Neural cell (in vitro differentiated cells): Measurements from ENCODE around the gene C1GALT1. TPM values are rescaled to one million over a fixed set of nuclear protein-coding genes. Genes with fewer than 3 reads are reported as not detected.

ENCODE experiments used
- H2AFZ ChIP-seq: fragments of 200-600, 300-800 bp; sonication (generic), shearing (Covaris generic); 2 replicates; pipeline ENCODE4 v1.6.0; 2014; ENCODE audit warnings: low read depth, mild to moderate bottlenecking, antibody characterized with exemption, low read length, moderate library complexity
- H3F3A ChIP-seq: fragments of 200-600 bp; shearing (Covaris generic); 2 replicates; pipeline ENCODE4 v1.6.1; 2016; ENCODE audit warnings: mild to moderate bottlenecking, moderate library complexity, mixed read lengths, antibody characterized with exemption, low read length; ENCODE audit not compliant: insufficient read depth, poor library complexity, severe bottlenecking
- H3K27ac ChIP-seq: fragments of 200-600, 300-800 bp; sonication (generic), shearing (Covaris generic); 2 replicates; pipeline ENCODE4 v1.5.1; 2014; ENCODE audit warnings: mild to moderate bottlenecking, low read length, moderate library complexity
- H3K27me3 ChIP-seq: fragments of 300-800, 200-600 bp; sonication (generic), shearing (Covaris generic); 2 replicates; pipeline ENCODE4 v1.6.0; 2014; ENCODE audit warnings: mild to moderate bottlenecking, low read depth, low read length, moderate library complexity; ENCODE audit not compliant: insufficient read depth
- H3K36me3 ChIP-seq: fragments of 300-800, 200-600 bp; sonication (generic), shearing (Covaris generic); 2 replicates; pipeline ENCODE4 v1.5.1; 2014; ENCODE audit warnings: mild to moderate bottlenecking, antibody characterized with exemption, low read length, moderate library complexity; ENCODE audit not compliant: insufficient read depth
- H3K4me2 ChIP-seq: fragments of 300-800, 200-600 bp; sonication (generic), shearing (Covaris generic); 2 replicates; pipeline ENCODE4 v1.6.0; 2014; ENCODE audit warnings: mild to moderate bottlenecking, low read length
- H3K4me3 ChIP-seq: fragments of 300-800, 200-600 bp; sonication (generic), shearing (Covaris generic); 2 replicates; pipeline ENCODE4 v1.5.1; 2014; ENCODE audit warnings: mild to moderate bottlenecking, low read length, moderate library complexity
- H3K79me2 ChIP-seq: fragments of 200-600 bp; shearing (Covaris generic); replicated peaks from 2 replicates; pipeline ENCODE4 v1.6.0; 2014; ENCODE audit warnings: mild to moderate bottlenecking, low read length, moderate library complexity; ENCODE audit not compliant: insufficient read depth
- H3K9ac ChIP-seq: fragments of 300-800, 200-600 bp; sonication (generic), shearing (Covaris generic); 2 replicates; pipeline ENCODE4 v1.6.1; 2016; ENCODE audit warnings: mild to moderate bottlenecking, low read length, mixed read lengths
- H3K9me2 ChIP-seq: fragments of 200-600 bp; shearing (Covaris generic); 2 replicates; pipeline ENCODE4 v1.6.1; 2016; ENCODE audit warnings: mild to moderate bottlenecking, low read length, mixed read lengths; ENCODE audit not compliant: insufficient read depth
- H3K9me3 ChIP-seq: fragments of 200-600, 300-800 bp; sonication (generic), shearing (Covaris generic); 2 replicates; pipeline ENCODE4 v1.6.1; 2016; ENCODE audit warnings: mild to moderate bottlenecking, mixed run types, low read length, moderate library complexity, mixed read lengths
- H4K20me1 ChIP-seq: fragments of 200-600 bp; shearing (Covaris generic); 2 replicates; pipeline ENCODE4 v1.6.1; 2016; ENCODE audit warnings: mild to moderate bottlenecking, mixed run types; ENCODE audit not compliant: insufficient read depth
- CTCF ChIP-seq: fragments of 450-650 bp; IDR thresholded peaks from 2 replicates; pipeline ENCODE4 v1.5.1; 2014; ENCODE audit warnings: antibody characterized with exemption, mild to moderate bottlenecking, moderate library complexity; ENCODE audit not compliant: poor library complexity, severe bottlenecking
- EP300 ChIP-seq: fragments of 450-650 bp; conservative IDR thresholded peaks from 2 replicates; pipeline ENCODE4 v1.6.1; 2014; ENCODE audit warnings: antibody characterized with exemption, mild to moderate bottlenecking, moderate library complexity; ENCODE audit not compliant: poor library complexity, severe bottlenecking
- EZH2 ChIP-seq: fragments of 200-600, 300-800 bp; shearing (Covaris generic), sonication (generic); IDR thresholded peaks from 2 replicates; pipeline ENCODE4 v1.6.1; 2014; ENCODE audit warnings: antibody characterized with exemption, low read length, borderline replicate concordance, mild to moderate bottlenecking; ENCODE audit not compliant: insufficient read depth, poor library complexity, severe bottlenecking
- MXI1 ChIP-seq: fragments of 450-650 bp; conservative IDR thresholded peaks from 2 replicates; pipeline ENCODE4 v1.6.1; 2014; ENCODE audit warnings: antibody characterized with exemption, mild to moderate bottlenecking; ENCODE audit not compliant: poor library complexity, severe bottlenecking
- POLR2AphosphoS5 ChIP-seq: IDR thresholded peaks from 2 replicates; pipeline ENCODE4 v1.6.1; 2012
- RAD21 ChIP-seq: fragments of 450-650 bp; conservative IDR thresholded peaks from 2 replicates; pipeline ENCODE4 v1.6.1; 2014; ENCODE audit warnings: antibody characterized with exemption, mild to moderate bottlenecking, moderate library complexity
- REST ChIP-seq: IDR thresholded peaks from 2 replicates; pipeline ENCODE4 v1.6.1; 2012; ENCODE audit warnings: borderline replicate concordance
- SMC3 ChIP-seq: fragments of 450-650 bp; conservative IDR thresholded peaks from 2 replicates; pipeline ENCODE4 v1.6.1; 2014; ENCODE audit warnings: antibody characterized with exemption, mild to moderate bottlenecking, moderate library complexity; ENCODE audit not compliant: poor library complexity
- TAF1 ChIP-seq: IDR thresholded peaks from 2 replicates; pipeline ENCODE4 v1.6.1; 2012; ENCODE audit warnings: low read depth
- polyA plus RNA-seq: library from polyadenylated mRNA; depleted of rRNA; stranded (reverse); fragments of >200 nt; gene quantifications from 2 replicates; pipeline ENCODE4 v1.2.3, GENCODE V29; 2014

The C1GALT1 gene
- polyA plus RNA-seq, 1 donor from 2014 or later, result 25.0 TPM

- Histone ChIP-seq H2AFZ (no peak overlapping the region), H3K4me3 (no peak overlapping the region), H3K9ac (no peak overlapping the region), H3K4me2 (no peak overlapping the region), H3K27me3 (no peaks in the 10 kb centered on the region), H3K79me2 (no peaks in the 10 kb centered on the region), H3K9me2 (no peaks in the 10 kb centered on the region), H3K9me3 (no peaks in the 10 kb centered on the region), H4K20me1 (no peaks in the 10 kb centered on the region), H3K36me3 (no peaks in the 10 kb centered on the region), H3K27ac (no peak overlapping the region), H3F3A (no peaks in the 10 kb centered on the region)
- no peak for TF ChIP-seq CTCF
These were observed 79.5 kb downstream of the C1GALT1 start for GRCh38 chr7:7261863-7262262.

GRCh38 chr7:7263297-7264230, 81.2 kb downstream of the C1GALT1 start:
- no peaks in the 10 kb centered on the region for H3K9me2 ChIP-seq
- H3K4me3 ChIP-seq, result no peak overlapping the region
- no peak overlapping the region for H3K4me2 ChIP-seq
- H3F3A ChIP-seq, result no peaks in the 10 kb centered on the region
- H3K79me2 ChIP-seq, result no peaks in the 10 kb centered on the region
- no peaks in the 10 kb centered on the region for H3K9me3 ChIP-seq
- no peaks in the 10 kb centered on the region for H4K20me1 ChIP-seq
- H3K9ac ChIP-seq, result no peak overlapping the region
- no peak overlapping the region for H3K27ac ChIP-seq
- TF ChIP-seq POLR2AphosphoS5, result no peak
- no peak for TF ChIP-seq SMC3
- TF ChIP-seq CTCF, result no peak
- no peaks in the 10 kb centered on the region for H3K36me3 ChIP-seq
- no peak overlapping the region for H2AFZ ChIP-seq
- no peaks in the 10 kb centered on the region for H3K27me3 ChIP-seq

- TF ChIP-seq EZH2 (no peak), TAF1 (no peak), MXI1 (no peak), POLR2AphosphoS5 (no peak), EP300 (no peak), RAD21 (no peak), CTCF (no peak), REST (no peak), SMC3 (no peak)
- H4K20me1 ChIP-seq, result no peaks in the 10 kb centered on the region
- no peaks in the 10 kb centered on the region for H3K9me2 ChIP-seq
- no peaks in the 10 kb centered on the region for H3F3A ChIP-seq
- no peaks in the 10 kb centered on the region for H3K79me2 ChIP-seq
- H3K9me3 ChIP-seq, result no peaks in the 10 kb centered on the region
- no peaks in the 10 kb centered on the region for H3K36me3 ChIP-seq
- H3K27ac ChIP-seq, result no peak overlapping the region
- no peak overlapping the region for H2AFZ ChIP-seq
- no peak overlapping the region for H3K4me3 ChIP-seq
- no peaks in the 10 kb centered on the region for H3K27me3 ChIP-seq
- no peak overlapping the region for H3K4me2 ChIP-seq
- H3K9ac ChIP-seq, result no peak overlapping the region
These were observed 82.1 kb downstream of the C1GALT1 start for GRCh38 chr7:7264306-7265040.
